T follicular helper cell (primary cell): ENCODE measurements around the gene MANSC4.
"Not testable (repeated sequence)": the region's sequence is repeated elsewhere in the genome, so short reads cannot be mapped to it uniquely, and the experiment has no call there.

Source experiments
- DNase-seq: peaks from one replicate; pipeline ENCODE4 v3.0.0-alpha.2; 2020; ENCODE audit warnings: low read depth

MANSC4 gene

GRCh38 chr12:27751386-27752047, 28.5 kb downstream of the MANSC4 start:
- DNase-seq = no peak

- DNase-seq = no peak
These were observed 32.8 kb downstream of the MANSC4 start for GRCh38 chr12:27747111-27747820.

GRCh38 chr12:27745734-27746133, 34.3 kb downstream of the MANSC4 start:
- DNase-seq = not testable (repeated sequence)

GRCh38 chr12:27743601-27744000, 36.4 kb downstream of the MANSC4 start:
- DNase-seq = no peak

GRCh38 chr12:27734321-27734720, 45.7 kb downstream of the MANSC4 start:
- not testable (repeated sequence) for DNase-seq

- no peak for DNase-seq
These were observed 46.2 kb downstream of the MANSC4 start for GRCh38 chr12:27733791-27734190.

GRCh38 chr12:27733052-27733656, 46.9 kb downstream of the MANSC4 start:
- DNase-seq = peak; percentile 11

GRCh38 chr12:27732281-27732680, 47.8 kb downstream of the MANSC4 start:
- DNase-seq = no peak

- no peak for DNase-seq
These were observed 49.9 kb downstream of the MANSC4 start for GRCh38 chr12:27730097-27730588.

- DNase-seq = no peak
These were observed 56.8 kb downstream of the MANSC4 start for GRCh38 chr12:27723212-27723611.
